SH-SY5Y (cell line): ENCODE results near the gene OPRD1.

ENCODE experiments used
- GATA2 ChIP-seq: IDR thresholded peaks from 2 replicates; pipeline ENCODE4 v1.6.1; 2011; ENCODE audit warnings: mild to moderate bottlenecking, low read depth, low read length
- GATA3 ChIP-seq: IDR thresholded peaks from 2 replicates; pipeline ENCODE4 v1.6.1; 2011; ENCODE audit warnings: low read depth, mild to moderate bottlenecking, low read length, moderate library complexity

OPRD1 gene

GRCh38 chr1:28897789-28898188 is 85.8 kb downstream of the OPRD1 start:
- TF ChIP-seq GATA3 = no peak
- no peak for TF ChIP-seq GATA2

- no peak for TF ChIP-seq GATA3
Measured at GRCh38 chr1:28898405-28898881, 86.5 kb downstream of the OPRD1 start.

- no peak for TF ChIP-seq GATA3
- TF ChIP-seq GATA2 = no peak
Measured at GRCh38 chr1:28899267-28899666, 87.3 kb downstream of the OPRD1 start.

- no peak for TF ChIP-seq GATA2
- no peak for TF ChIP-seq GATA3
Measured at GRCh38 chr1:28900562-28900961, 88.6 kb downstream of the OPRD1 start.

GRCh38 chr1:28902738-28903137 is 90.8 kb downstream of the OPRD1 start:
- TF ChIP-seq GATA2 (no peak), GATA3 (no peak)

GRCh38 chr1:28905921-28906666 is 94.1 kb downstream of the OPRD1 start:
- TF ChIP-seq GATA2 = no peak
- no peak for TF ChIP-seq GATA3

GRCh38 chr1:28909198-28909597 is 97.2 kb downstream of the OPRD1 start:
- no peak for TF ChIP-seq GATA2
- TF ChIP-seq GATA3 = no peak

- TF ChIP-seq GATA2 (no peak), GATA3 (no peak)
Measured at GRCh38 chr1:28910379-28911115, 98.6 kb downstream of the OPRD1 start.

GRCh38 chr1:28913786-28914227 is 101.8 kb downstream of the OPRD1 start:
- no peak for TF ChIP-seq GATA3
- no peak for TF ChIP-seq GATA2

- TF ChIP-seq GATA3 (no peak), GATA2 (no peak)
Measured at GRCh38 chr1:28914228-28915030, 102.5 kb downstream of the OPRD1 start, which contains the start of gene EPB41. Gene EPB41, plus strand, starts transcription at chr1:28914569. Its CDS starts 72,869 bp downstream, at chr1:28987438.

GRCh38 chr1:28915031-28915895 is 103.3 kb downstream of the OPRD1 start:
- TF ChIP-seq GATA2 (no peak), GATA3 (no peak)

GRCh38 chr1:28917757-28918118 is 105.8 kb downstream of the OPRD1 start:
- no peak for TF ChIP-seq GATA2
- no peak for TF ChIP-seq GATA3
